C4-2B (cell line): ENCODE measurements around the gene SCYL1.

Source experiments
- ZFX ChIP-seq: fragments of 450-650 bp; IDR thresholded peaks from 2 replicates; pipeline ENCODE4 v1.6.1; 2017
- TF ChIP-seq, protein P1 (sequence below): fragments of 450-650 bp; conservative IDR thresholded peaks from 2 replicates; pipeline ENCODE4 v1.5.1; 2017; ENCODE audit warnings: mild to moderate bottlenecking

- TF ChIP-seq, protein P1, sequence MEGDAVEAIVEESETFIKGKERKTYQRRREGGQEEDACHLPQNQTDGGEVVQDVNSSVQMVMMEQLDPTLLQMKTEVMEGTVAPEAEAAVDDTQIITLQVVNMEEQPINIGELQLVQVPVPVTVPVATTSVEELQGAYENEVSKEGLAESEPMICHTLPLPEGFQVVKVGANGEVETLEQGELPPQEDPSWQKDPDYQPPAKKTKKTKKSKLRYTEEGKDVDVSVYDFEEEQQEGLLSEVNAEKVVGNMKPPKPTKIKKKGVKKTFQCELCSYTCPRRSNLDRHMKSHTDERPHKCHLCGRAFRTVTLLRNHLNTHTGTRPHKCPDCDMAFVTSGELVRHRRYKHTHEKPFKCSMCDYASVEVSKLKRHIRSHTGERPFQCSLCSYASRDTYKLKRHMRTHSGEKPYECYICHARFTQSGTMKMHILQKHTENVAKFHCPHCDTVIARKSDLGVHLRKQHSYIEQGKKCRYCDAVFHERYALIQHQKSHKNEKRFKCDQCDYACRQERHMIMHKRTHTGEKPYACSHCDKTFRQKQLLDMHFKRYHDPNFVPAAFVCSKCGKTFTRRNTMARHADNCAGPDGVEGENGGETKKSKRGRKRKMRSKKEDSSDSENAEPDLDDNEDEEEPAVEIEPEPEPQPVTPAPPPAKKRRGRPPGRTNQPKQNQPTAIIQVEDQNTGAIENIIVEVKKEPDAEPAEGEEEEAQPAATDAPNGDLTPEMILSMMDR = no peak
- TF ChIP-seq ZFX = no peak
Measured at GRCh38 chr11:65501472-65502273, 23.2 kb upstream of the SCYL1 start.
